ENCODE results near the gene CDSN.
"Not testable (repeated sequence)": the region's sequence is repeated elsewhere in the genome, so short reads cannot be mapped to it uniquely, and the experiment has no call there.

The CDSN gene

DNA sequence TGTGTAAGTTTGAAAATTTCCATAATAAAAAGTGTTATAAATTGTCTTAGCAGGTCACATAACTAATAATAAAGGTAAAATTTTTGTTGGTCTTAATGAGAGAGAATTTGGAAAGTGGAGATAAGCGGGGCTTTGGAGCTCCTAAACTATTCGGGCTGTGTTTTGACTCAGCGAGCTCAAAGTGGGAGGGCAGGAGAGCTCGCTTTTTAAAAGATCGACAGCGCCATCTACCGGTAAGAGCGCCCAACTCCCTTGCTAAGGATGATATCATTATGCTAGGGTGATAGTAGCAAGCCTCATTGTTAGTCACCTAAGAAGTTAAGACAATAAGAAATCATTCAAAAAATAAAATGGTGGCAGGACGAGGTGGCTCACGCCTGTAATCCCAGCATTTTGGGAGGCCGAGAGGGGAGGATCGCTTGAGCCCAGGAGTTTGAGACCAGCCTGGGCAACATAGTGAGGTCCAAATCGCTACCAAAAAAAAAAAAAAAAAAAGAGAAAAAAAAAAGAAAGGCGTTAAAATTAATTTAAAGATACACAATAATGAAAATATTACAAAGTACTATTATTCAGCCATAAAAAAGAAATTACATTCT, 32.7 kb downstream of the CDSN start:
- peak; percentile 77 for DNase-seq (ENCODE audit: low read depth)

DNA sequence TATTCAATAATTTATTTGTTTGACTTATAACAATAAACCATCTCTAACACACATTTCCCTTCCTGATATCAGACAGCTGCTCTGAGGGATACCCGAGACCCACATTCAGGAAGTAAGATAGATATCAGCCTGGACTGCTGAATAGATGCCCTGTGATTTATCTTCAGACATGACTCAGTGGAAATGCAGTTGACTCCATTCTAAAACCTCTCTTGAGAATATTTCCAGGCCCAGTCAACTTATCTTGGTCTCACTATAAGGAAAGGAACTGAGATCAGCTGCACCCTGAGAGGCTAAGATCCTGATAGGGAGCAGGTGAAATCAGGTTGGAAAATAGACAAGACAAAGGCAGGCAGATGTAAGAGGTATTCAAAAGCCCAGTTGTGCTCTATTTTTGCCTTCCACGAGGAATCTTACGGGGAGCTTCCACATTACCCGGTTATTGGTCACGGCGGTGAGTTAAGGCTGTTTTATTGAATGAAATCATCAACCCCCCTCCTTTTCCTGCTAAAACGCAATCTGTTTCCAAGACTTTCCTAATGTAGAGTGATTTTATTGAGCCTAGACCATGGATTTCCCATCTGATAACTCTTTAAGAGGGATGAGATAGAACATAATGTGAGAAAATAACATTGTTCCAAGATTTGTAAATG, 33.3 kb downstream of the CDSN start:
- DNase-seq (ENCODE audit: low read depth): no peak

DNA sequence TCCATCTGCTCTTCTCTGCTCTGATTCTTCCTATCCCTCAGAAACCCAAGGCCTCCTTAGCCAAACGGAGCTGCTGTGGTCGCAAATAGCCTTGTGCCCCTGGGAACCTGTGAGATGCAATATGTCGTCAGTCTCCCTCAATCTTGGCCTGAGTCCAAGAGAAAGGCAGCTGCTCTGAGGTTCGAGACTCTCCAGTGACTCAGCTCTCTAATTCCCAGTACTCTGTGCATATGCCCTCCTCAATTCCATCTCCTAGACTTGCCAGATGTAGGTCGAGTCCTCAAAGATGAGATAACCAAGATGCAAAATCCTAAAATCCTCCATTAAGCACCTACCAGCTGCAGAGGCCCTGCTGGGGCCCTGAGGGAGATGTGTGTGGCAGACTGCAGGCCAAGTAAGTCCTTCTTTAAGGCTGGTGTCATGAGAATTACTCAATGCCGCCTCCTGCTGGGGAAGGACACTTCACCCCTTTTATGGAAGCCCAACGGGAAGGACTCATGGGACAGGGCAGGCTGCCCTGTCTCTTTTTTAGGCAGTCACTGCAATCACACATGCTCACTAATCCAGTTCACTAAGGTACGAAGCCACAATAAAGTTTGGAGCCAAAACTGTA, 36.4 kb downstream of the CDSN start:
- no peak for DNase-seq (ENCODE audit: low read depth)

DNA sequence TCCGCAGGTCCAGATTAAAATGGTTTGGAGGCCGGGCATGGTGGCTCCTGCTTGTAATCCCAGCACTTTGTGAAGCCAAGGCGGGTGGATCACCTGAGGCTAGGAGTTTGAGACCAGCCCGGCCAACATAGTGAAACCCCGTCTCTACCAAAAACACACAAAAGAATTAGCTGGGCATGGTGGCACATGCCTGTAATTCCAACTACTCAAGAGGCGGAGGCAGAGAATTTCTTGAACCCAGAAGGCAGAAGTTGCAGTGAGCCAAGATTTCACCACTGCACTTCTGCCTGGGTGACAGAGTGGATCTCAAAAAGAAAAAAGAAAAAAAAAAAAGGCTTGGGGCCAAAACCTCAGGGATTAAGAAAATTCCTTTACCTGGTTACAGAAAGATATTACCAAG, 38.4 kb downstream of the CDSN start:
- no peak for DNase-seq (ENCODE audit: low read depth)

DNA sequence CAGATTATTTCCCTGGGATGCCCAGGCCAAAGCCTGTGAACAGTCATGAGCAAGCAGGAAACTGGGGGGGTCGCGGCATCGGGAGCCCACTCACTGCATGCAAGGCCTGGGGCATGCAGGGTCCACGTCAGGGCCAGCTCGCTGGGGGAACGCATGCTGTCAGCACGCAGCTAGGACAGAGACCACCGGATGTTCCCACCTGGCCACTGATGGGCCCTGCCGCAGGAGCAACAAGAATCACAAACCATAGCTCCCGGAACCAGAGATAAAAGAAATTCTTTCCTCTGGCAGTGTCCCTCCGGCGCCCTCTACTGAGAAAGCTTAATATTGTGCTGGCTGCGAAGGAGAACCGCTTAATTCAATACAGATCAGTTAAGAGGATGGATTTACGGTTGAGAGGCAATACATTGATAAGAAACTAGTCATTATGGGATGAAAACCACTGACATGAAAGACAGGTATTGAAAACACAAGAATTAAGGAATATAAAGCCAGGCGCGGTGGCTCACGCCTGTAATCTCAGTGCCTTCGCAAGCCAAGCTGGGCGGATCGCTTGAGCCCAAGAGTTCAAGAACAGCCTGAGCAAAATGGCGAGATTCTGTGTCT, 40.5 kb downstream of the CDSN start:
- DNase-seq (ENCODE audit: low read depth): no peak

DNA sequence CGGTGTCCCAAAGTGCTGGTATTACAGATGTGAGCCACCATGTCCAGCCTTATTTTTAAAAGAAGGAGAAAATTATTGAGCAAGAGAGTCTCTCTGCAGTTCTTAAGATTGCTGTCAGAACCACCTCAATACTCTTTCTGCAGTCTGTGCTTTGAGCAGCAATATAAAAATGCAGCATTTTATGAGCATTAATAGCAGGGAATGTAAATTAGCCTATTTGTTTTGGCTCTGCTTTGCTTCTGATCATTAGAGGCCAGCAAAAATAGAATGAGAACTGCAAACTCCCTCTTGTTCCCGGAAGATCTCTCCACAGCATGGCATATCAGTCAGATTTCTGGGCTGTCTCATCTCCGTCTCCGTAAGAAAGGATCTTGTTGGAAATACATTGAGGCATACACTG, 43.6 kb downstream of the CDSN start:
- DNase-seq (ENCODE audit: low read depth): no peak

DNA sequence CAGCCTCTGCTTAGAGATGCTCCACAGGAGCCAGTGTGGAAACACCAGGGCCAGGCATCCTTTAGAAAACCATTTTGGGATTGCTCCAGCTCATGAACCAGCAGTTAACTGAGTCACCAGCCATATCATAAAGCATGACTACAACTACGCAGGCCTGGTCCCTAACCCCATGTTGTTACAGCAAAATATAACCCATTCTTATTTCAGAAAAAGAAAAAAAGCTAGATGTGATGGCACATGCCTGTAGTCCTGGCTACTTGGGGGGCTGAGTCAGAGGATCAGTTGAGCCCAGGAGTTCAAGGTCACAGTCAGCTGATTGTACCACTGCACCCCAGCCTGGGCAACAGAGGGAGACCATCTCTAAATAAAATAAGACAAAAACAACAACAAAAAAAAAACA, 44.7 kb downstream of the CDSN start:
- no peak for DNase-seq (ENCODE audit: low read depth)

DNA sequence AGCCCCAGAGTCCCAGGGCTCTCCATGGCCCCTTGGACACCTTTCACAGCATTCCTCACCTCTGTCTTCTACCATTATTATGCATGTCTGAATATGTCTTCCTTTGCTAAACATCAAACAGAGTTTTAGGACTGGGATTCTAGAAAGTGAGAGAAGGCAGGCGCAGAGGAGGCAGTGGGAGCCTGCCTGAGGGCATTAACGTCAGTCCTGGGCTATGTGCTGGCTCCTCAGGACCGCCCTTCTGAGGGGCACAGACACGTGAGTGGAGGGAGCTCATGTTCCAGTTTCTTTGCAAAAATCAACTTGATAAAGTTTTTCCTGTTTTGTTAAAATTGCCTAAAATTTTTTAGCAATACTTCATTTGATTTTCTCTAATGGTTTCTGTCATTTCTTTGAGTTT, 45.8 kb downstream of the CDSN start:
- DNase-seq (ENCODE audit: low read depth): no peak

DNA sequence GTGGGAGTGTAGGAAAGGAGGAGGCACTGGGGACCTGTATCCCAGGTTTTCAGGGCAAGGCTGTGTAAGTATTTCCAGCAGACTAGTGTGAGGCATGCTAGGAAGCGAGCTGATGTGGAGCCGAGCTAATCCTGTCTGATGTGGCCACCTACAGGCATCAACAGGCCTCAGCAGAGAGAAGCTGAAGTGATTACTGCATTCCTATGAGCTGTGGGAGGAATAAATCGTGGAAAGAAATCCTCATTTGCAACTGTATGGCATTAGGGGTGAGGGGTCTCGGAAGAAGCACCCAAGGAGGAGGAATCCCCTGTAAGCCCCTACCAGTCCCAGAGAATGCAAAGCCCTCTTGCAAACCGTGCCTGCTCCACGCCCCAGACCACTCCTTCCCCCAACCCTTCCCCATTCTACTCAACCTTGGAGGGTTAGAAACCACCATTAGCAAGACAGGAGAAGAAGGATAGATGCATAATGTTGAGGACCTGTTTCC, 49.5 kb downstream of the CDSN start:
- peak; percentile 60 for DNase-seq (ENCODE audit: low read depth)

DNA sequence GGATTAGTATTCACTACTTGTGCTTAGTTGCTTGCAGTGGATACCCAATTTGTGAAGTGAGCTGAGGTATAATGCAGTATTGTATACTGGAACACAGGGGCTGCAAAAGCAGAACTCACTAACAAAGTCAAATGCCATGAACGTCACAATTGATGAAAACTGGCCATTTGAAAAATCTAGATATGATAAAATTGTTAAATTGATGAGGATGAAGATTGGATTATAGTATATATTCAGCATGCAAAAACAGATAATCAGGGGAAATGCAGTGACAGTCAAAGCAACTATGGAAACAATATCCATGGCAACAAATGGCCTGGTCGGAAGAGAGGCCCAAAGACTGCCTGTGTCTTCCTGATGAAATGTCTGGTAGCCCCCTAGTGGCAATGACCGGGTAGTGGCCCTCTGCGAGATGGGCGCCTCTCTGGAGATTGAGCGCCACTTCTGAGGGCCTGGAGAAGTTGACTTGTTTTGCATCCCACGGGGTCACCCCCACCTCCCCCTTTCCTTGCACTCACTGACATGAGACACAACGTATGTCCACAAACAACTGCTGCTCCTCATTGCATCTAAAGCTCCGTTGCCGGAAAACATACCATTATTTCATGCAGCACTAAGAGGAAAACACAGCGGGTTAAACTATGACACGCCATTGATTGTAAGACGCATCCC, 51.4 kb downstream of the CDSN start:
- DNase-seq (ENCODE audit: low read depth): peak; percentile 57

DNA sequence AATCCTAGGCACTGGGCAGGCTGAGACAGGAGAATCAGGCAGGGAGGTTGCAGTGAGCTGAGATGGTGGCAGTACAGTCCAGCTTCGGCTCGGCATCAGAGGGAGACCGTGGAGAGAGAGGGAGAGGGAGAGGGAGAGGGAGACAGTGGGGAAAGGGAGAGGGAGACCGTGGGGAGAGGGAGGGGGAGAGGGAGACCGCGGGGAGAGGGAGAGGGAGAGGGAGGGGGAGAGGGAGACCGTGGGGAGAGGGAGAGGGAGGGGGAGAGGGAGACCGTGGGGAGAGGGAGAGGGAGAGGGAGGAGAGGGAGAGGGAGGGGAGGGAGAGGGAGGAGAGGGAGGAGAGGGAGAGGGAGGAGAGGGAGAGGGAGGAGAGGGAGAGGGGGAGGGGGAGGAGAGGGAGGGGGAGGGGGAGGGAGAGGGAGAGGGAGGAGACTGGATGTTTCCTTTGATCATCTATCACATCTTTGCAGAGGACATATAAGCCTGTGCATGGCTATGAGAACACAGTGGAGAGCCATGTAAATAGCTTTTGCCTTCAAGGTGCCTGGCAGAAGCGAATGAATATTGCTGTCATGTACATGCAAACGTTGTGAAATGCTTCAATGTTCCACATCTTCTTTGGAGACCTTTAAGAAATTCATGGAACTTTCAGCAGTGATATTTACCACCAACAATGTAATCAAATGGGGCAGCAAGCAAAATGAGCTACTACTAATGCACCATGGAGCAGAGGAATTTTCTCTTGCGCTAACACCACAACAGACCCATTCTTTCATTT, 52.2 kb downstream of the CDSN start:
- not testable (repeated sequence) for DNase-seq (ENCODE audit: low read depth)

DNA sequence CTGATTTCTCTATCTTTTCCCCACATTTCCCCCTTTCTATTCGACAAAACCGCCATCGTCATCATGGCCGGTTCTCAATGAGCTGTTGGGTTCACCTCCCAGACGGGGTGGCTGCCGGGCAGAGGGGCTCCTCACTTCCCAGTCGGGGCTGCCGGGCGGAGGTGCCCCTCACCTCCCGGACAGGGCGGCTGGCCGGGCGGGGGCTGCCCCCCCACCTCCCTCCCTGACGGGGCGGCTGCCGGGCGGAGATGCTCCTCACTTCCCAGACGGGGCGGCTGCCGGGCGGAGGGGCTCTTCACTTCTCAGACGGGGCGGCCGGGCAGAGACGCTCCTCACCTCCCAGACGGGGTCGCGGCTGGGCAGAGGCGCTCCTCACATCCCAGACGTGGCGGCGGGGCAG, 53.2 kb downstream of the CDSN start:
- not testable (repeated sequence) for DNase-seq (ENCODE audit: low read depth)

DNA sequence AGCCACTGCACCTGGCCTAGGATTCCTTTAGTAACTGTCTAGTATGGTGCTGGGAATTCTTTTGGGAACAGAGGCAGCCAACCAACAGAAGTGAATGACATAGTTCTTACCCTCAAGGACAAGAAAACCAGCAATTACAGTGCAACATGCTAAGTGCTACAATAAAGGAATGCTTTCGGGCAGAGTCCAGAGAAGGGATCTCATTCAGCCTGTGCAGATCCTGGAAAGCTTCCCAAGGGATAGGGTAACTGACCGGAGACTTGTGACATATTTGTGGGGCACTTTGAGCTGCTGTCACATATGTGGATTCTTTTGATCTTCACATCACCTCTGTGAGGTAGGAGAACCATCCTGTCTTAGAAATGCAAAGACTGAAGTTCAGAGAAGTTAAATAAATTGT, 54.7 kb downstream of the CDSN start:
- DNase-seq (ENCODE audit: low read depth): no peak
